HG02759 (cell line): Measurements from ENCODE around the gene CLCN7.

Experiments used
- ATAC-seq: cut with Tn5 transposase; IDR thresholded peaks from one replicate; pipeline ENCODE4 v1.9.1; 2021; ENCODE audit warnings: mild to moderate bottlenecking, moderate library complexity; ENCODE audit not compliant: unreplicated experiment

The CLCN7 gene

GRCh38 chr16:1431497-1432270 is 43.1 kb downstream of the CLCN7 start:
- no peak for ATAC-seq

GRCh38 chr16:1430759-1431496 is 43.9 kb downstream of the CLCN7 start, which contains the start of gene PERCC1:
Gene PERCC1 (plus strand): TSS chr16:1431078. CDS start chr16:1432594, 1,516 bp downstream.
- no peak for ATAC-seq

- ATAC-seq = no peak
Observed at GRCh38 chr16:1430214-1430758, 44.5 kb downstream of the CLCN7 start.

GRCh38 chr16:1429631-1430030 is 45.2 kb downstream of the CLCN7 start:
- ATAC-seq = no peak

DNA sequence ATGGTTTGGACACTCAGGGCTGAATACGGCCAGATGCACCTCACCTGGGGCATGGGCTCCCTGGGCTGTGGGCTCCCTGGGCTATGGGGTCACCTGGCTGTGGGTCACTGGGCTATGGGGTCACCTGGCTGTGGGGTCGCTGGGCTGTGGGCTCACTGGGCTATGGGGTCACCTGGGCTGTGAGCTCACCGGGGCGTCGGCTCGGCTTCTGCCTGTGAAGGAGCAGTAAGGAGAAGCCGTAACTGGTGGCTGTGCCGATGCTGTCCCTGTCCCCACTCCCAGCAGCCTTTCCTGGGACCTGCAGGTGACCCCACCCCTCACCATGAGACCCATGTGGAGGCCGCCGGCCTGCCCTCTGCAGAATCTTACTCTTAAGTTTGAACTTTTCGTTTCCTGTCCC is 45.8 kb downstream of the CLCN7 start:
- no peak for ATAC-seq

- ATAC-seq = peak; percentile 45
Observed at GRCh38 chr16:1428511-1428910, 46.3 kb downstream of the CLCN7 start.

GRCh38 chr16:1427473-1428461 is 47.1 kb downstream of the CLCN7 start:
- ATAC-seq = no peak

GRCh38 chr16:1426734-1427471 is 47.9 kb downstream of the CLCN7 start:
- ATAC-seq = no peak

DNA sequence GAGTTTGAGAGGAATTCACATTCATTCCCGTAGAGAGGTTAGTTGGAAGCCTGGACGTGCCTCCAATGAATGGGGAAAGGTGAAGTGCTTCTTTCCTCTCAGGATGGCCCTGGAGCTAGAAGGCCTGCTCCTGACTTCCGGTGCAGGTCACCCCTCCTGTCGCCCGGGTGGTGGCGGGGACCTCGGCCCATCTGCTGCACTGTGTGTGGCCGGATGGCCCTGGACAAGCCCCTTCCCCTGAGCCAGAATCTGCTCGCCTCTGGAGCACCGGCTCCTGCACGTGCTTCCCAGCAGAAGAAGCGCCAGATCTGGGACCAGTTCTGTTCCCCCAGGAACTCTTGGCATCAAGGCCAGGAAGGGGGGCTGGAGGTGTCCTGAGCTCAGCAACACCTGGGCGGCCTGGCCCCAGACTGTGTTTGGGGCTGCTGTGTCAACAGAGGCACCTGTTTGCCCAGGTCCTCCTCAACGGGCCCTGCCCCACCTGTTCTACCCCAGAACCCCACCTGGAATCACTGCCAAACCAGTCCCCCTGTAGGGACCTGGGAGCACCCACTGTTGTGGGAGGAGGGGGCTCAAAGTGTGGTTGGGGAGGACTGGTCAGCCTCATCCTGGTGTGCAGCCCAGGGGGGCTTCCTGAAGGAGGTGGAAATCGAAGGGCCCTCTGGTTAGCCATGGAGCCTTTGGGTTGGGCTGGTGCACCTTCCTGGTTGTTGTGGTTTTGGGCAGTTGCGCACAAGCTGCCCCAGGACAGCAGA is 49.0 kb downstream of the CLCN7 start:
- ATAC-seq = no peak

GRCh38 chr16:1424028-1424427 is 50.8 kb downstream of the CLCN7 start:
- ATAC-seq = no peak

DNA sequence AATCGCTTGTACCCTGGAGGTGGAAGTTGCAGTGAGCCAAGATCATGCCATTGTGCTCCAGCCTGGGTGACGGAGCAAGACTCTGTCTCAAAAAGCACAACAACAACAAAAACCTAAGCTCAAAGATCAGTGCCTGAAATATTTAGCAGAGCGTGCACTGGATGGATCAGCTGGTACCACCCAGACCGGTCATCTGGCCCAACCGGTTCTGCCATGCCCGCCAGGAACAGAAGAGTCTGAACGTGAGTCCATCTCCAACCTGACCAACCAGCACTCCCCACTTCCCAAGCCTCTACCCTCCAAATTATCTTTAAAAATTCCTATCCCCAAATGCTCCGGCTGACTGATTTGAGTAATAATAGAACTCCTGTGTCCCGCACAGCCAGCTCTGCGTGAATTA is 52.8 kb downstream of the CLCN7 start:
- ATAC-seq = no peak

DNA sequence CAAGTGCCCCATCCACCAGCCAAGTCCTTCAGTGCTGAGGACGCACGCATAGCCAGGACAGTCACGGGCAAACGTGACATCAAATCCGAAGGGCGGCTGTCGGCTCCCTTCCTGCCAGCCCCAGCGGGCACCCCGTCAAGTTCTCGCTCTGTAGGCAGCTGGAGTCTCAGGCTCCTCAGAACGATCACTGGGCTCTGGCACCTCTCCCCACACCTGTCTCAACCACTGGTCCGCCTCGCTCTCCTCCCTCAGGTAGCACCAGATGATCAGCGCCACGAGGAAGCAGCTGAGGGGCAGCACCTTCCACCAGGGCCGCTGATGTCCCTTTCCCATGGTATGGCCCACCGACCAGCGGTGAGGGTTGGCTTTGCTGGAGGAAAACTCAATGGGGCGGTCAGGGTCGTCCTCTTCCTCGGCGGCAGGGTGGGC is 54.7 kb downstream of the CLCN7 start:
- peak; percentile 3 for ATAC-seq

GRCh38 chr16:1416521-1416941 is 58.3 kb downstream of the CLCN7 start:
- no peak for ATAC-seq

DNA sequence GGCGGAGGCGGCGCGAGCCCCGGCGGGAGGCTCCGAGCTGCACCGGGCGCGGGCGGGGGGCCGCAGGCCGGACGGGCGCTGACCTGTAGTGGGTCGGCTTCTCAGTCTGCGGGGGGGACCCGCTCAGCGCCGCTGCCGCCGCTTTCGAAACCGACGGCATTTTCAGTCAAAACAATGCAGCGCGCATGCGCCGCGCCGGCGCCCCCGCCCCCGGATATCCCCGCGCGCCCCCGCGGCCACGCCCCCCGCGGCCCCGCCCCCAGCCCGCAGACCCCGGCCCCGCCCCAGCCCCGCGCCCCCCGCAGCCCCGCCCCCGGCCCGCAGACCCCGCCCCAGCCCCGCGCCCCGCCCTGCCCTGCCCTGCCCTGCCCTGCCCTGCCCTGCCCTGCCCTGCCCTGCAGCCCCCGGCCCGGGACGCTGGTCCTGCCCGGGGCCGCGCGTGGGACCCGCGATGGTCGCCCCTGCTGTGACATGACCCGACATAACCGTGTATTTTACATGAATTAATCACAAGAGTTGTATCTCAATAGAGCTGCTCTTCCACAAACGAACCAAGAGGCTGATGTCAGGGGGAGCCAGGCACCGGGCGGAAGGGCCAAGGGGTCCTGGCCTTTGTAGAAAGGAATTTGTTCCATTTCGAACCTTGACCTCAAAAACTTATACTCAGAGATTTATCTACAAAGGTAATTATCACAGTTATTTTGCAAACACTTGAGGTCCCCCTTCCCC is 60.1 kb downstream of the CLCN7 start, which contains the start of gene UNKL:
TSS of gene UNKL (minus strand) at position 173 of the 729 bp plus-strand sequence. CDS start at position 160, 13 bp downstream.
- peak; percentile 66 for ATAC-seq

DNA sequence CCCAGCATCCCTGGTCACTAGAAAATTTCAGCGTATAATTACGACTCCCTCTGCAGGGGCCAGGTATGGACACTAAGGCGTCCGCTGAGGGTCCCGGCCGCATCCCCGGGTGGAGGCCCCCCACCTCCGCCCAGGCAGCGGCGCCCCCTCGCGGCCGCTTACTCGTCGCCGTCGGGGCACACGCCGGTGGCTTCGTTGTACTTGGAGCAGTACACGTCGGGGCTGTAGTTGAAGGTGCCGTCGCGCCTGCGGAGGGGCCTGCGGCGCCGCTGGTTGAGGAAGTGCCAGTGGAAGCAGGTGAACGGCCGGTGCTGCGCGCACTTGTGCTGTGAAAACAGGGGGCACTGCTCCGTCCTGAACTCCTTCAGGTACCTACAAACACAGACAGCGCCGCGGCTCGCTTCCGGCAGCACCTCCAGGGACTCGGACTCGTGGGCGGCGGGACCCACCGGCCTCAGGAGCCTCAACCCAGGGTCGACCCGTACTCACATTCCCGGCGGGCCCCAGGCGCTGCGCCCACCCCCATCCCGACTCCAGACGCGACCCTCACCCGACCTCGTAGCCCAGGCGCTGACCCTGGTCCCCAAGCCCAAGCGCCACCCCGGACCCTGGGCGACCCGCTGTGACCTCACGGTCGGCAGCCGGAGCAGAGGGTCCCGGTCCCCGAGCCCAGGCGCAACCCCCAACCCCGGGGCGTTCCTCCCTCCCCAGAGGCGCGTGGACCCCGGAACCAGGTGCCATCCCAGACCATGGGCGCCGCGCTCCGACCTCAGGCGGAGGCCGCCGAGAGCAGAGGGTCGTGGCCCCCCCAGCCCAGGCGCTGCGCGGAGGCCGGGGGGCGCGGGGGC is 60.9 kb downstream of the CLCN7 start:
- ATAC-seq = peak; percentile 49

- no peak for ATAC-seq
Observed at GRCh38 chr16:1412847-1413246, 62.0 kb downstream of the CLCN7 start.

GRCh38 chr16:1408171-1408837 is 66.5 kb downstream of the CLCN7 start:
- peak; percentile 86 for ATAC-seq
